ENCODE measurements around the gene MIEN1.
A peak's percentile ranks its signal among the peaks of the same experiment; 100 is the strongest.
"Not testable (repeated sequence)": the region's sequence is repeated elsewhere in the genome, so short reads cannot be mapped to it uniquely, and the experiment has no call there.

MIEN1 gene

DNA sequence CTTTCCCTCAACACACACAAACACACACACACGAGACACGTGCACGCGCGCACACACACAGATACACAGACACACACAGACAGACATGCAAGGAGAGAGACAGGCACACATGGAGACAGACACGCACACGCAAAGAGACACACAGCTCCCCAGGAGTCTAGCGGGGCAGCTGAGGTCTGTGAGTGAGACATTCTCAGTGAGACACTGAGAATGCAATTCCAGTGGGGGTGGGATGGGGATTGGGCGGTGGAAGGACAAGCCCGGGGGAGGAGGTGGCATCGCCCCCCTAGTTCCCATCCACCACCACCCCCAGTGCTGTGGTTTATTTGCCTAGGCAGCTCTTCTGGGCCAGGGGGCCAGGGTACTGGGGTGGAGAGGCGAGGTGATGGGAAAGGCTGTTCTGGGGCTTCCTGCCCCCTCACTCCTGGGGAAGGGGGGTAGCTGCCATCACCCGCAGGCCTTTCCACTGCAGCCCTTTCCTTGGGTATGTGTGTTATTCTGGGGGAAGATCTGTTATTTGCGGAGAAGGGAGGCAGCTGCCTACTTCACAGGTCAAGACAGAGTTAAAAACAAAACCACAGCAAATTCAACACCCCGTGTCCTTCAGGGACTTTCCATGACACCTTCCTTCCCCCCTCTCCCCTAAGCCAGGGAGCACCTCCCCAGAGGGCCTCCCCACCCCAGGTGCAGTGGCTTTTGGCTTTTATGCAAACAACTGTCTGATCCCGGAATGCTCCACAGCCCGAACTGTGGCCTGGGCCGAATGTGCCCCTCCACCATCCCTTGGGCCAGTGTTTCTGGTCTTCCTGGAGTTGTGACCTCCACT, 25.4 kb upstream of the MIEN1 start:
- DNase-seq: peak; percentile 34

DNA sequence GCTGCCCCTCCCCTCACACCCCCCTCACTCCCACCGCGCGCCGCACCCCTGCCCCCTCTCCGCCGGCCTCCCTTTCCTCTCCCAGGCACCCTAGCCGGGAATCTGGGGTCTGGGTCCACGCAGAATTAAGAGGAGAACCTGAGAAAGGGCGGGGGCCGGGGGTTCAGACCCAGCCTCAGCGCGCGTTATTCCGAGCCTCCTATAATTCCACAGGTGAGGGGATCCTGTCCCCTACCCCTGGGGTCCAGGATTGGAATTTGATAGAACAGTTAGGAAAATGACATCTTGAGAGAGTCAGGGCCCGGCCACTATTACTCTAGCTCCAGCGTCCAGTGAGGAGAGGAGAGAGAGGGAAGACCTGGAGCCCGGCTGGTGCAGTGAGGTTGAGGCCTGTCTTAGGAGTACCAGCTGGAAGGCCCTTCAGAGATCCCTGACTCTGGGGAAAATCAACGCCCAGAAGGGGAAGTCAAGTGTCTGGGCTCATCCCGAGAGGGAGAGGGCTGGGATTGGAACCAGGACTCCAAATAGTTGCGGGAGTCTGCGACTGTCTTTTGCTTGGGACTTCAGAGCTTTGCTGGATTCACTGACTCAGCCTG, 24.7 kb upstream of the MIEN1 start:
- no peak for DNase-seq

DNA sequence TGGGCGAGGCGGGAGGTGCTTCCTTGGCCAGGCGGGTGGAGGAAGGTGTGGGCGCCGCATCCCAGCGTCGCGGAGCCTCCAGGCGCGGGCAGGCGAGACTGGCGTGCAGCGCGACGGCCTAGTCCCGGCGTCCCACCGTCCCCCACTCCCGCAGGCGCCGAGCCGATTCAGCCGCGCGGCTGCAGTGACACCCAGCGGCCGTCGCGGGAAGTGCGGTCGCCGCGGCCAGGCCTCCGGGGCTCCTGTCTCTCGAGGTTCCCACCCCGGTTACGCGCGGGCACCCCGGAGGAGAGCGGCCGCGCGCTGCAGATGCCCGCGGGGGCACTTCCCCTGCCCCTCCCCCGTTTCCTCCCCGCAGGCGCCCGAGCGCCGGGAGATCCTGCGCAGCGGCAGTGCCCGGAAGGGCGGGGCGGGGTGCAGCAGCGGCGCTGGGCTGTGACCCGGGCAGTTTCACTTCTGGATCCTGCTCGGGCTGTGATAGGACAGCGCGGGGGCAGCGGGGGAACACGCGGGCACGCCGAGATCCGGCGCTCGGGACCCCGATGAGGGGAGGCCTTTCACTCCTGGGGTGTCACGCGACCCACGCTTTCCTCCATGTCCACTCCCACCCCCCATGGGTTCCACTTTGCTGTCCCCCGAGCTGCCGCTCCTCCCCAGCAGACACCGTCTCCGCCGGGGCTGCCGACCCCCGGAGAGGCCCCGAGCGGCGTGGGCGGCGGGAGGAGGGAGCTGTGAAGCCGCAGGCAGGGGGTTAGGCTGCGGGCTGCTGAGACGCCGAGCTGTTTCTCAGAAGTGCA, 24.0 kb upstream of the MIEN1 start:
- peak; percentile 98 for DNase-seq

DNA sequence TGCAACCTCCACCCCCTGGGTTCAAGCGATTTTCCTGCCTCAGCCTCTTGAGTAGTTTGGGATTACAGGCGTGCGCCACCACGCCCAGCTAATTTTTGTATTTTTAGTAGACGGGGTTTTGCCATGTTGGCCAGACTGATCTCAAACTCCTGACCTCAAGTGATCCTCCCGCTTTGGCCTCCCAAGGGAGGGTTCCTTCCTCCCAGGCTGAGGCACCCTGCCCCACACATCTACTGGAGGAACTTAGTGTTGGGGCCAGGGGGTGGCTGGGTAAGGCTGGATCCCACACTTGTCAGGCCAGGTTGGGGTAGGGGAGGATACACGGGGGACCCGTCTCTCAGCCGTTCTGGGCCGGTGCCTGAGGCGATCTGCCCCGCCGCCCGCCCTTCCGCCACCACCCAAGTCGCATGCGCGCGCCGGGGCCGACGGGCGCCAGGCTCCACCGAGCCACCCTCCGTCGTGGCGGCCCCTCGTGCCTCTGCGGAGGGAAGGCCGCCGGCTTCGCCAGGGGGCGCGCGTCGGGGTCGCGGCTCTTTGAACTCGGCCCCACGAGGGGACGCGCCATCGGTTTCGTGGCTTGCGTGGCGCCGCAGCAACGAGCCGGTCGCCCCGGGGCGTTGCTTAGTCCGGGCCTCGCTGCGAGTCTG, 23.3 kb upstream of the MIEN1 start:
- DNase-seq: peak; percentile 82

DNA sequence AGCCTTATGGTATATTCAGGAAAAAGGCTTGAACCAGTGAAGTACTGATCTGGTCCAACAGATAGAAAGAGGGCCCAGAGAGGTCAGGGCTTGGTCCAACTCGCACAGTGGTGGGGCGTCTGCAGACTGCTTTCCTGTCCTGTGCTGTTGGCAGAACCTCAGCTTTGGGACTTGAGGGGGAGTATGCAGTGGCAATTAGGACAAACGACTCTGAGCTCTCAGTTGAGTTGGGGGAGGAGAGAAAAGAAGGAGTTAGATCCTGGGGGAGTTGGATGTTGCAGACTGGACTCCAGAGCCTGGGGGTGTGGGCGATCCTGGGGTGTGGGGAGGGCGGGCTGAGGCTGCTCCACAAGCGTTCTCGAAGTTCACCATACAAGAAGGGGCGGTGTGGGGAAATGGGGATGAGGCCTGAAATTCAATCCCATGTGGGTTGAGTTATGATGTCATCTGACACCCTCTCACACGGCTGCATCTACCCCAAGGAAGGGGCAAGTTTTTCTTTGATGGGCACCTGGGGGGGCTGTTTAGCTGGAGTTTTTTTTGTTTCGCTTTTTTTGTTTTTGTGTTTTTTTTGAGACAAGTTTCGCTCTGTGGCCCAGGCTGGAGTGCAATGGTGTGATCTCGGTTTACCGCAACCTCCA, 22.0 kb upstream of the MIEN1 start:
- DNase-seq: no peak

DNA sequence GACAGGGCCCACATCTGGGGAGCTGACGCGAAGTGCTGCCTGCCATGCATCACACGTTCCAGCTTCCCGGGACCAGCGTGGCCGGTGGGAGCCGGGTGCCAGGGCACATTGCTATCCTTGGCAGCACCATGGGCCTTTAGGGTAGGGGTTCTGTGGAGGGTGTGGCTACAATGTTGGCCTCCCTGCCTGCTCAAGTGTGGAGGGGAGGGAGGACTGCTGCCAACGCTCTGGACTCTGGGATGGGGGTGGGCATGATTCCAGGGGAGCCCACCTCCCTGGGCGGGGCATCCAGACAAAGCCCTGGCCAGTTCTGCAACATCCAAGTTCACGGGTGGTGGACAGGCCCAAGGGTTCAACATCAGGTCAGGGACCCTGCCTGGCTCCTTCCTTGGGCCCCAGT, 21.3 kb upstream of the MIEN1 start:
- DNase-seq: no peak

DNA sequence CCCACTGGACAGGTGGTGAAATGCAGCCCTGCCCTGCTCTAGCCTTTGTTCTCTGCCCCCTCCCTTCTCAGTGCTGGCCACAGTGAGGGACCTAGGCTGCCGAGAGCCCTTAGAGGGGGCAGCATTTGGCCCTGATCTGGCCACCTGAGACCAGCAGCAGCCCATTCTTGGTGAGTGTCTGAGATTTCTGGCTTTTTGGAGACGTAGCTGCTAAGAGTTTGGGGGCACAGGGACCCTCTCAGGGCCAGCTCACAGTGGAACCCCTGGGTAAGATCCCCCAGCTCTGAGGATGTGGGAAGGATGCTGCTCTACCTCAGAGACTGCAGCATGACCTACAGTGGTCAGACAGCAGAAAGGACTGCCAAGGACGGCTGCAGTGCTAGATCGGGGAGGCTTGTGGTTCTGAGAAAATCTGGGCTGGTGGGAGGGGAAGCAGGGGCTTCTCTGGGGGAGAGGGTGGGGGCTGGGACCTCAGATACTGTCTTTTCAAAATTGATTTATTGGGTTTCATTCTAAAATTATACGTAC, 20.7 kb upstream of the MIEN1 start:
- no peak for DNase-seq

DNA sequence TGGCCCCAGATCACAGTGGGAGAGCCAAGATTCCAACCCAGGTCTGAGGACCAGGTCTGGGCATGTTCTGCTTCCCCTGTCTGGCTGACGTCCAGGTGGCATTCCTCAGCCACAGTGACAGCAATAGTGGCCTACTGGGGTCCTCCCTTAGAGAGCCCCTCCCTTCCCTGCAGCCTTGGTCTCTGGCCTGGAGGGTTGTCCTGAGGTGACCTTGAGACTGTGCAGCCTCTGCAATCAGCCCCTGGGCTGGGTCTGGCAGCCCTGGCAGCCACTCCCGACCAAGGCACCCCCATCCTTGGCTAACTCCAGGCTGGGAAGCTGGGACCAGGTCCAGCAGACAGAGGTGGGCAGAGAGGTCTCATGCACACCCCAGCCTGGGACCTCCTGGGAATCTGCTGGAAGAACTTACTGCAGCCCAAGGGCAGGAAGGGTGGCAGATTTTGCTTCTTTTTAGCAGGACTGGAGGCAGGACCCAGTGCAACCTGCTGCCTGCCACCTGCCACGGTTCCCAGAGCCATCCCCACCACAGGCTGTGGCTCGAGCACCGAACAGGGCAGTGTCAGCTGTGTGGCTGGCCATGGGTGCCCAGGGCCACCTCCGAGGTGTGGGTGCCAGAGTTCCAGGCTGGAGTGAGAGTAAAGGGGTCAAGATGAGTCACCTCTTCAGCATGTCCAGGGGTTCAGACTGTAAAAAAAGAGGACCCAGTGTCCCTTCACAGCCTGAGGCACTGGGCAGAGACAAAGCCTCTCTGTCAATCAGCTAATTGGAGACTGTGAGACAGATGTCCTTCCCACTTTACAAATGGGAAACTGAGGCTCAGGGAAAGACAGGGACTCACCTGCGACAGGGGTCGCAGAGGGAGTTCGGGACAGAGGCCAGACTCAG, 20.0 kb upstream of the MIEN1 start:
- no peak for DNase-seq

DNA sequence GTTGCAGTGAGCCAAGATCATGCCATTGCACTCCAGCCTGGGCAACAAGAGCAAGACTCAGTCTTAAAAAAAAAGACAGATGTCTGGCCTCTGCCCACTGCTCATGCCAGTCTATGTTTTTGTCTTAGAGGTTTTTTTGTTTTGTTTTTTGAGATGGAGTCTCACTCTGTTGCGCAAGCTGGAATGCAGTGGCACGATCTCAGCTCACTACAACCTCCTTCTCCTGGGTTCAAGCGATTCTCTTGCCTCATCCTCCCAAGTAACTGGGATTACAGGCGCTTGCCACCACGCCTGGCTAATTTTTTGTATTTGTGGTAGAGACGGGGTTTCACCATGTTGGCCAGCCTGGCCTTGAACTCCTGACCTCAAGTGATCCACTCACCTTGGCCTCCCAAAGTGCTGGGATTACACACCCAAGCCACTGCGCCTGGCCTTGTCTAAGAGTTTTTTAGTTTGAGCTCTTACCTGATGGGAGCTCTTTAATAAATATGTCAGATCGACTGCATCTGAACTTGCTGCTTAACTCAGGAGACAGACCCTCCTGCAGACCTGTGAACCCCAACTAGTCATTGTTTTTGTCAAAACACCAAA, 18.2 kb upstream of the MIEN1 start:
- not testable (repeated sequence) for DNase-seq

DNA sequence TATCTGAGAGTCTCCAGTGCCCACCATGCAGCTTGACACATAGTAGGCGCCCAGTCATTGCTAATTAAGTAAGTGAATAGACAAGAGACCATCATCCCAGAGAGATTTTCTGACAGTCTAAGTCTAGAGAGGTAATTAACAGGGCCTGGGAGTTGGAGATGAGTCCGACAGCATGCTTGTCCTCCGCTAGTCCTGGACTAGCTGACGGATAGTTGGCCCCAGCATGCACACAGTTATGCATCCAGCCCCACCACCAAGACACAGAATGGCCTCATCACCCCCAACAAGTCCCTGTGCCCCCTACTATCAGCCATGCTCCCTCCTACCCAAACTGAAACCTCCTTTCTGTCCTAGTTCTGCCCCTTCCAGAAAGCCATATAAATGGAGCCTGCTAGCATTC, 17.4 kb upstream of the MIEN1 start:
- no peak for DNase-seq

DNA sequence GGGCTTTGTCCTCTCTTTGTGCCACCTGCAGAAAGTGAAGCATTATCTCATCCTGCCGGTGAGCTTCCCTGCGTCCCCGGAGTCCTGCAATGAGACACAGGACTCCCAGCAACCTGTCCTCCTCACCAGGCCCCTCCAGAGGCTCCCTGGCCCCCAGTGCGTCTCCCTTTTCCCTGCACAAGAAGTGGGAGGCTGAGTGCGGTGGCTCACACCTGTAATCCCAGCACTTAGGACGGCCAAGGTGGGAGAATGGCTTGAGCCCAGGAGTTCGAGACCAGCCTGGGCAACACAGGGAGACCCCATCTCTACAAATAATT, 15.8 kb upstream of the MIEN1 start:
- no peak for DNase-seq

DNA sequence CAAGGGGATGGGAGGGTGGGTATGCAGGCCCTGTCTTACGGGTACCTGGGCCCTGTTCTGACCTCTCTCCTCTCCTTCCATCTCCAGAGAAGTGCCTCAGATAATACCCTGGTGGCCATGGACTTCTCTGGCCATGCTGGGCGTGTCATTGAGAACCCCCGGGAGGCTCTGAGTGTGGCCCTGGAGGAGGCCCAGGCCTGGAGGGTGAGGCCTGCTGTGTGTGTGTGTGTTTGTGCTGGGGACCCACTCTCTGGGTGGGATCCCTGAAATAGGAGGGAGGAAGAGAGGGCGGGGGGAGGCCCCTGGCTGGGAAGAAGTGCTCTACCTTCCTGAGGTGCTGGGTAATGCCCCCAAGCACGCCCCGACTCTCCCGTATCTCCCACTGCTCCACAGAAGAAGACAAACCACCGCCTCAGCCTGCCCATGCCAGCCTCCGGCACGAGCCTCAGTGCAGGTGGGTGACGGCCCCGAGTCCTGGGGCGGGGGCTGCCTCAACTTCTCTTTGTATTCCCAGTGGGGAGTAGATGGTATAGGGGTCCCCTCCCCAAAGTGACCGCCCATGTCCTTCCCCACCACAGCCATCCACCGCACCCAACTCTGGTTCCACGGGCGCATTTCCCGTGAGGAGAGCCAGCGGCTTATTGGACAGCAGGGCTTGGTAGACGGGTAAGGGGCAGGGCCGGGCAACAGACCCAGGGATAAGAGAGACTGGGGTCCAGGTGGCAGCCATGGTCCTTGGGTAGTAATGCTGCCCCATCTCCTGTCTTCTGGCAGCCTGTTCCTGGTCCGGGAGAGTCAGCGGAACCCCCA, 15.2 kb upstream of the MIEN1 start:
- DNase-seq: no peak

DNA sequence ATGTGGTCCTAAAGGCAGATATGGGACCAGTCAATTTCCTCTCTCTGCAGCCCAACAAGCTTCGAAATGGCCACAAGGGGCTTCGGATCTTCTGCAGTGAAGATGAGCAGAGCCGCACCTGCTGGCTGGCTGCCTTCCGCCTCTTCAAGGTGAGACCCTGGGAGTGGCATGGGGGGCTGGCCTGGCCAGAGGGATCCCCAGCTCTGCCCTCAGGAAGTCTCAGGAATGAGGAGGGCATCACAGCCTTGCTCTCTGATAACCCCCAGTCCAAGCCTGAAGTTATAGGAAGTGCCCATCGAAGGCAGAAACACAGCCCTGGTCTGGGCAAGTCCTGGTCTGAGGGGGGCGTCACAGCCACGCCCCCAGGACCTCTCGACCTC, 14.5 kb upstream of the MIEN1 start:
- DNase-seq: no peak

DNA sequence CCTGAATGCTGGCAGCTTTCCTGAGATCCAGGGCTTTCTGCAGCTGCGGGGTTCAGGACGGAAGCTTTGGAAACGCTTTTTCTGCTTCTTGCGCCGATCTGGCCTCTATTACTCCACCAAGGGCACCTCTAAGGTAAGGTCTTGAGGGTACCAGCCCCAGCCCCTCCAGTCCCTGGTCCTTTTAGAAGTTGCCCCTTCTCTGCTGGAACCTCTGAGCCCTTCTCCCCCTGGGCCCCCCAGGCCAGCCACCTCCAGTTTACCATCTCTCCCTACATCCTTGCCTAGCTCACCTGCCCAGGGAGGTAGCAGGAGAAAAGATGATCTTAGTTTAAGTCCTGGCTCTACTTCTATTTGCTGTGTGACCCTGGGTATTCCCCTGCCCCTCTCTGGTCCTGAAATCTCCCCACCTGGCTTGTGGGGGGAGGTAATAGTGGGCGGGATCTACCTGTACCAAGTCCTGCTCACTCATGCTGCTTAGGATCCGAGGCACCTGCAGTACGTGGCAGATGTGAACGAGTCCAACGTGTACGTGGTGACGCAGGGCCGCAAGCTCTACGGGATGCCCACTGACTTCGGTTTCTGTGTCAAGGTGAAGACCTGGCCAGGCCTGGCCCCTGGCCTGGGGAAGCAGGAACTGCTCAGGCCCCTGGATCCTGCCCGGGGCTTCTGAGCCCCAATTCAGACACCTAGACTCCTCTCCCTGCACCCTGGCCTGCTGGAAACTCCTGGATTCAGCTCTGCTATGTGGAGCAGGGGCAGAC, 13.9 kb upstream of the MIEN1 start:
- no peak for DNase-seq

DNA sequence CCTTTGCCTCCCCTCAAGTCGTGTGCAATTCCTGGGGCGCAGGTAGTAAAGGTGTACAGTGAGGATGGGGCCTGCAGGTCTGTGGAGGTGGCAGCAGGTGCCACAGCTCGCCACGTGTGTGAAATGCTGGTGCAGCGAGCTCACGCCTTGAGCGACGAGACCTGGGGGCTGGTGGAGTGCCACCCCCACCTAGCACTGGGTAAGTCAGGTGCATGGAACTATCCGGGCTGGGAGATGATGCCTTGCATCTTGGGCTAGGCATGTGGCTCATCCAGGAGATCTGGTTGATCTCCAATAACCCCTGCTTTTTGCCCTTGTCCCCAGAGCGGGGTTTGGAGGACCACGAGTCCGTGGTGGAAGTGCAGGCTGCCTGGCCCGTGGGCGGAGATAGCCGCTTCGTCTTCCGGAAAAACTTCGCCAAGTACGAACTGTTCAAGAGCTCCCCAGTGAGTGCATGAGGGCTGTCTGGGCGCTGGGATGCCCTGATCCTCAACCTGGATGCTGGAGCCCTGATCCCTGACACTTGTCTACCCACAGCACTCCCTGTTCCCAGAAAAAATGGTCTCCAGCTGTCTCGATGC, 12.6 kb upstream of the MIEN1 start:
- DNase-seq: no peak

DNA sequence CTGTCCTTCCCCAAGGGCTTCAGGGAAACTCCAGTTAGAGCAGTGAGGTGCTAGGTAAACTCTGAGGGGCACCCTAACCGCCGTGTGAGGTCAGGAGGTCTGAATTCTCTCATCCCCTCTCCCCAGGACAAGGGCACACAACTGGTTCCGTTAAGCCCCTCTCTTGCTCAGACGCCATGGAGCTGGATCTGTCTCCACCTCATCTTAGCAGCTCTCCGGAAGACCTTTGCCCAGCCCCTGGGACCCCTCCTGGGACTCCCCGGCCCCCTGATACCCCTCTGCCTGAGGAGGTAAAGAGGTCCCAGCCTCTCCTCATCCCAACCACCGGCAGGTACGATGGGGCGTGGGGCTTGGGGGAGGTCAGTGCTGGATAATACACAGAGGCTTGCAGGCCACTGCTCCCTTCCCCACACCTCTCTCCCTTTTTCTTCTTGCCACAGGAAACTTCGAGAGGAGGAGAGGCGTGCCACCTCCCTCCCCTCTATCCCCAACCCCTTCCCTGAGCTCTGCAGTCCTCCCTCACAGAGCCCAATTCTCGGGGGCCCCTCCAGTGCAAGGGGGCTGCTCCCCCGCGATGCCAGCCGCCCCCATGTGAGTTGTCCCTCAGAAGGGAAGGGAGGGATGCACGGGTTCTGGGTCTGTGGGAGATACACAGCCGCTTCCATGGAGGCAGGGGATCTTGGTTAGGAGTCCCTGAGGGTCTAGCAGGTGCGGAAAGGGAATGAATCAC, 12.0 kb upstream of the MIEN1 start:
- DNase-seq: no peak

DNA sequence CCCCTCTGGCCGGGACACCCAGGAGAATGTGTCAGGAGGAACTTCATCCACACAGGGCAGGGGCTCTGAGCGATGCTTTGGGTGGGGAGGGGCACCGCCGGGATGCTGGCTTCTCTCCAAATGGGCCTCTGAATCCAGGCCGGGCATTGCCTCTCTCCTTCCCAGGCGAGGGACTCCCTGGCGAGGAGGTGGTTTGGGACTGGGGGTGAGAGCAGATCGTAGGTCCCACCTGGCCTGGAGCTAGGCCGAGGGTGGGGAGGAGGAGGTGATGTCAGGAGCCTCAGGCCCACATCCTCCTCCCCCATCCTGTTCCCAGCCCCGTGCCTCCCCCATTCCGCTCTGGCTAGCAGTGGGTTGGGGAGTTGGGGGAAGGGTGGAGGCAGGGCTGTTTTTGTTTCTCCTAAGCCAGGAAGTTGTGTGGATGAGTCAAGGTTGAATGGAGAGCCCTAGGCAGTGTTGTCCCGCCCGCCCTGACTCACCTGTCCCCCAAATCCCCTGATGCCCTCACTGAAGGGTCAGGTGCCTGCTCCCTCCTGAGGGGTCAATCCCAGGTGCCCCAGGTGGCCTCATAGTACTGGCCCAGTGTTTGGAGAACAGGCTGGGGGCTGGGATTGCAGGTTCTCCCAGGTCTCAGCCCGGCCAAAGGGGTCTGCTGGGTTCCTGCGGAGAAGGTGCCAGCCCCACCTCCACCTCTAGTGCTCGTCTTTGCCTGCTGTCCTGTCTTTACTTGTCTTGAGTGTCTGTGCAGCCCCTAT, 10.2 kb upstream of the MIEN1 start:
- no peak for DNase-seq

DNA sequence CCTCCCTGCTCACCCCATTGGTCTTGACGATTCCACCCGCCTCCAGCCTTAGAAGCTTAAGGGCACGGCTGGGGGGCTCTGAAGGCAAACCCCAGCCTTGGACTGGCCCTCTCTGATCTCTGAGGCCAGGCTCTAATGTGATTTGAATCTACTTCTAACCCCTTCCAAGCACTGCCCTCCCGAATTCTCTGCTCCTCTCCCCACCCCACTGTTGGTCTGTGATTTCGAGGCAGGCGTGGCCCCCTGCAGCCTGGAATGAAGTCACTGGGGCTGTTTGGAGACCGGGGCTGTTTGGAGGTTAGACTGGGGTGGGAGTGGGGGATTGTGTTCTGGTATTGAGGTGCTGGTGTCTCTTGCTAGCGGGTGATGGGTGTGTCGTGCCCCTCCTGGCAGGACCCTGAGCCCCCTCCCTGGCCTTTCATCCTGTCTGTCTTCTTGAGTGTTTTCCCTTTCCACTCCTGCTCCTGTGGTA, 9.6 kb upstream of the MIEN1 start:
- no peak for DNase-seq

Measured in activated gamma-delta T cell (primary cell).